ENCODE measurements around the gene FIBP.

GRCh38 chr11:65898656-65899355 lies 10.5 kb upstream of the FIBP start:
- TF ChIP-seq CTCF (conservative IDR thresholded peaks at IDR 0.05; ENCODE audit: low read length) (no peak), EZH2phosphoT487 (IDR thresholded peaks at IDR 0.05; ENCODE audit: borderline replicate concordance) (no peak)
